NCI-H226 (cell line): Measurements from ENCODE around the gene OXA1L.
"Not testable (repeated sequence)": the region's sequence is repeated elsewhere in the genome, so short reads cannot be mapped to it uniquely, and the experiment has no call there.

Experiments
- DNase-seq: peaks from one replicate; pipeline ENCODE4 v3.0.0-alpha.2; 2015

The OXA1L gene

DNA sequence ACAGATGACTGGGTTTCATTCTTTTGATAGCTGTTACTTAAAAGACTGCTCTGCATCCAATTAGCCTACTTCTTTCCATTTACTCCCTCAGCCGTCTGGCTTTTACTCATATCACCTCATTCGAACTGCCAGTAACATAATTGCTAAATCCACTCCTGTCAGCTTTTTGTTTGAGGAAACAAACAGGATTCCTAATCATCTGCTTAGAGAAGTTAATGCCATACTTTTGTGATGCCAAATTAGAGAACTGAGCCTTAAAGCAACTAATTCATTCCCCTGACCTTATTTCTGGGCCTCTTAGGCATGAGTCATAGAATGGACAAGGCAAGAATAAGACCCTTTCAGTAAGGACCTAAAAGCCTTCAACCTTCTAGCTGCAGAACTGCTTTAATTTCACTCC, 2.9 kb downstream of the OXA1L start:
- no peak for DNase-seq

DNA sequence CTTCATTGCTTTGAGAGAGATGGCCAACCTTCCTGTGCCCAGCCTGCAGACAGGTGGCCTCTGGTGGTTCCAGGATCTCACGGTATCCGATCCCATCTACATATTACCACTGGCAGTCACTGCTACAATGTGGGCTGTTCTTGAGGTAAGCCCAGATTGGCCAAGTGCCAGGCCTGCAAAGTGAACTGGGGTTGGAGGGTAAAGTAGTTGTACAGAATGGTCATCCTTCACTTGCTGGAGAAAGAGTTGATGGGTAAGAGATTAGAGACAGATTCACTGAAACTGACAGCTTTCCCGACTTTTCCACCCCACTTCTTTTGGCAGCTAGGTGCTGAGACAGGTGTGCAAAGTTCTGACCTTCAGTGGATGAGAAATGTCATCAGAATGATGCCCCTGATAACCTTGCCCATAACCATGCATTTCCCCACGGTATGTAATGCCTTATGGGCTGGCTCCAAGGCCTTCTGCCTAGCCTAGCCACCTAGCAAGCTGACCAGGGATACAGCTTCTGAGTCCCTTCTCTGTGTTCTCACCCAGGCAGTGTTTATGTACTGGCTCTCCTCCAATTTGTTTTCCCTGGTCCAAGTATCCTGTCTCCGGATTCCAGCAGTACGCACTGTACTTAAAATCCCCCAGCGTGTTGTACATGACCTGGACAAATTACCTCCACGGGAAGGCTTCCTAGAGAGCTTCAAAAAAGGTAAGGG, 4.1 kb downstream of the OXA1L start:
- DNase-seq = no peak

DNA sequence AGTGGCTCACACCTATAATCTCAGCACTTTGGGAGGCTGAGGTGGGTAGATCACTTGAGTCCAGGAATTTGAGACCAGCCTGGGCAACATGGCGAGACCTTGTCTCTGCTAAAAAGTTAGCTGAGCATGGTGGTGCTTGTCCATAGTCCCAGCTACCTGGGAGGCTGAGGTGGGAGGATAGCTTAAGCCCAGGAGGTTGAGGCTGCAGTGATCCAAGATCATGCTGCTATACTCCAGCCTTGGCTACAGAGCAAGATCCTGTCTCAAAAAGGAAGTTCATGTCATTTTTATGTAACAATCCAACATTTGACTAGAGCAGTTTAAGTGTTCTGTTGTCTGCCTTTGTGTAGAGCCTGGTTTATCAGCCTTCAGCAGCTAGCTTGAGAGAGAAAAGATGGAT, 6.2 kb downstream of the OXA1L start:
- no peak for DNase-seq

DNA sequence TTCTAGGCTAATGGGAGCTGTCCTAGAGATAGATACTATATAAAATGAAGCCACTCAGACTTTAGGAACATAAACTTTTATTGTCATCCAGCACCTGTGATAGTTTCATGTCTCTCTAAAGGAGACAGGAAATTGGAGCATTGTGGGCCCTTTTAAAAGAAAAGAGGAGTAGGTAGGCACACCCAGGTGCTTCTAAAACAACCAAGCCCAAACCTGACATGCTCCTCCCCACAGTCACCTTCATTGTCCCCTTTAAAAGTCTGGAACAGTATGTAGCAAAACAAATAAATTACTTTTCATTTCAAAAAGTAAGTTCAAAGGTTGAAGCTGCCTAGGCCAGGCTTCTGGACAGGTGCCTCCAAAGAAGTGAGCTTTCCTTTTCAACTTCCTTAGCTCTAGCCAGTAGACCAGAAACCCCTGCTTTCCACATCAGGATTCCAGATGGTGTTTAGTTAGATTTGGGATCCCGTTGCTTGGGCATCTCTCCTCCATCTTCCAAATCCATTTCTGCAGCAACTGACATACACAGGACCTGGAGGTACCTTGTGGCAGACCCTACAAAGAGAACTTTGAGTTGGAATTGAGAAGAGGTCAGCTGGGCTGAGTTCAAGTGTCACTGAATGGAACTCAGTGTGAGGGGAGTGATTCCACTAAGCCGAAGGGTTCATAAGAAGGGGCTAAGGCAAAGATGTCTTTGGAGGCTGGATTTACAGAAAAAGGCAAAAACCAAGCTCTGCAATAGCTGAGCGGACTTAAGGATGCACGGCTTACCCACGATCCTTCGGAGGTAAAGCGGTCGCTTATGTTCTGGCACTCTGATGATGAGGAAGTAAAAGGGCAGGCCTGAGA, 6.9 kb downstream of the OXA1L start:
- no peak for DNase-seq

DNA sequence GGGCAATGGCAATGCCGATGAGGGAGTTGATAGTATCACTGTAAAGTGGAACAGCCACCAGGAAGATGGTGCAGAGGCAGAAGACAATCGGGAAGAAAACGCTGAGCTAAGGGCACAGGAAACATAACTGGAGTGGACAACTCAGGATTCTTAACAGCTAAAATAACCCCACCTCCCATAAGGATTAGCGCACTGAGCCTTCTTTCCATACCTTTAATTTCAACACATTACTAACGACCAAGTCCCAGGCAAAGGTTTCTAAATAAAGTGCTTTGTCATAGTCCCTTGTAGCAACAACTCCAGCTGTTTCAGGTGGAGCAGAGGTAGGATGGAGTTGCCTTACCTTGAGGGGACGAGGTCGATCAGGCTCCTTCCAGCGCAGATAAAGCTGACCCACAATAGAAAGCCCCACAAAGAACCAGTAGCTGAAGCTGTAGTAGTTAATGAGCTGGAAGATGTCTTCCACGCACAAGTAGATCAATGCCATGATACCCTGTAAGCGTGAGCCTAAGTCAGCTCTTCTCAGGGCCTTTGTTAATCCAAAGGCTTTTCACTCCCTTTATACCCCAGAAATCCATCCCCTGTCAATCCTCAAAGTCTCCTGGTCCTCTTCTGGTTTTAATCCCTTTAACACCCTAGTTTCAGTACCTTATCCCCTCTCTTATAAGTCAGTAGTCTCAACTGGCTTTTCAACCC, 7.7 kb downstream of the OXA1L start:
- DNase-seq = no peak

DNA sequence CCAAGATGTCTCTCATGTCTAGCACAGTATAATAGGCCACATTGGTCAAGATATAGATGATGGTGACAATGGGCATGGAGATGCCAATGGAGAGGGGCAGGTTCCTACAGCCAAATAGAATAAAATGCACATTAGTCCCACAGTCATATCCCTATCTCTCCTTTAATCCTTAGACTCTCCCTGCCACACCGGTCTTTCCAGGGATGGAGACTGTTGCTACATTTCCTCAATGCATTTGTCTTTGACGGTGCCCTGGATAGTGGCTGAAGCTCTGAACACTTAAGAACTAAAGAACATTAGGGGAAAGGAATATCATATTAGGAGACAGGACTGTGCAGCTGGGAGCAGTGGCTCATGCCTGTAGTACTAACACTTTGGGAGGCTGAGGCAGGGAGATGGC, 9.7 kb downstream of the OXA1L start:
- DNase-seq = no peak

DNA sequence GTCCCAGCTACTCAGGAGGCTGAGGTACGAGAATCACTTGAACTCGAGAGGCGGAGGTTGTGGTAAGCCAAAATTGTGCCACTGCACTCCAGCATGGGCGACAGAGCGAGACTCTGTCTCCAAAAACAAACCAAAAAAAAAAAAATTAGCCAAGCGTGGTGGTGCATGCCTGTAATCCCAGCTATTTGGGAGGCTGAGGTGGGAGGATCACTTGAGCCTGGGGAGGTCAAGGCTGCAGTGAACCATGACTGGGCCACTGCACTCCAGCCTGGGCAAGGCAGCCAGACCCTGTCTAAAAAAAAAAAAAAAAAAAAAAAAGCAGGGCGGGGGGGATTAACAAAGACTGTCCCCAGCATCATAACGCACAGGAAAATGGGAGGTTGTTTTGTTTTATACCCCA, 10.4 kb downstream of the OXA1L start:
- DNase-seq = not testable (repeated sequence)

DNA sequence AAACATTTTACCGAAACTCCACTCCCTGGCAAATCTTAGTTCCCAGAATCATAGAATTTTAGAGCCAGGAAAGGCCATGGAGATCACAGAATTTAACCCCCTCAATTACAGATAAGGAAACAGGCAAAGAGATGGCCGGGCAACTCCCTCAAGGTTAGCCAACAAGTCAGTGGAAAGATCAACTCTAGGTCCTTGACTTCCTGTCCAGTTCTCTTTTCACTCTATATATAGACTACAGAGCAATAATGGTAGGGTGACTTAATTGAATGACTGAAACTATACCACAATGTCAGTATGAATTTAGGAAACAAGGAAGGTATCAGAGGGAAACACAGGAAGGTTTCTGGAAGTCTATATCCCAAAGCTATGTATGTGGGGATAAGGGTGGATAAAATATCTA, 11.6 kb downstream of the OXA1L start:
- no peak for DNase-seq

DNA sequence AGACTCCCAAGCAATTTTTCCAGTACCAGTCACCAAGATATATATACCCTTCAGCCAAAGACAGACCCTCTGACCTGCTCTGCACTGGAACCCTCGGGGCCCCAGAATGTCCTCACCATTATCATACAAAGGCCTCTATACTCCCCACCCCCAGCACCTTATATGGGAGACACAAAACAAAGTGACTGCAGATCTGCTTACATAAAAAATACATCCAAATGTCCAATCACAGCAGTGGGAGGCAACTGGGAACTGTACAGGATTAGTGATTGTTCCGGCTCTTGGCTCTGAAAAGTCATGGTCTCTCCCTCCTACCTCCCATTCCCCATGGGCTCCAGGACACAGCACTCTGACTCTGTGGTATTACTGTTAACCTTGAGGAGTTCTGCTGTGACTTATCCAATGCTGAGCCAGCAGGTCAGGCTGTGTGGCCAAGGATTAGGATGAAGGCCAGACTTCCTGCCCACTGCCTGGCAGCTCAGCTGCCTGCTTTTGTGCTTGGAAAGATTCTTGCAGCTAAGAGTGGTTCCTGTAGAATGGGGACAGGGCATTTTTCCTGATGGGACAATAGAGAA, 13.7 kb downstream of the OXA1L start:
- DNase-seq = no peak

DNA sequence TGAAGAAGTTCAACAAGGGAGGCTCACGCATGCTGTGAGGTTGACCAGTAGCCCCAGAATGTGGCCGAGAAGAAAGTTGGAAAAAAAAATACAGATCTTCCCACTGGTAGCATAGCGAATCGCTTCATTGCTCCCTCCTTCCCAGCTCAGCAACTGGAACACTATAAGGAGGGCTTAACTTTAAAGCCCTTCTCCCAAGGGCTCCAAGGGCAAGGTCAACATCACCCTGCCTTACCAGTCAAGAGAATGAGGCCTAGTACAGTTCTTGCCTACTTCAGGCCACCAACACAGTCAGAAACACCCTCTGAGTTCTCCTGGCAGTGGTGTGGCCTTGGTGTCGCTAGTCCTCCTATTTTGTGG, 14.4 kb downstream of the OXA1L start:
- DNase-seq = no peak

DNA sequence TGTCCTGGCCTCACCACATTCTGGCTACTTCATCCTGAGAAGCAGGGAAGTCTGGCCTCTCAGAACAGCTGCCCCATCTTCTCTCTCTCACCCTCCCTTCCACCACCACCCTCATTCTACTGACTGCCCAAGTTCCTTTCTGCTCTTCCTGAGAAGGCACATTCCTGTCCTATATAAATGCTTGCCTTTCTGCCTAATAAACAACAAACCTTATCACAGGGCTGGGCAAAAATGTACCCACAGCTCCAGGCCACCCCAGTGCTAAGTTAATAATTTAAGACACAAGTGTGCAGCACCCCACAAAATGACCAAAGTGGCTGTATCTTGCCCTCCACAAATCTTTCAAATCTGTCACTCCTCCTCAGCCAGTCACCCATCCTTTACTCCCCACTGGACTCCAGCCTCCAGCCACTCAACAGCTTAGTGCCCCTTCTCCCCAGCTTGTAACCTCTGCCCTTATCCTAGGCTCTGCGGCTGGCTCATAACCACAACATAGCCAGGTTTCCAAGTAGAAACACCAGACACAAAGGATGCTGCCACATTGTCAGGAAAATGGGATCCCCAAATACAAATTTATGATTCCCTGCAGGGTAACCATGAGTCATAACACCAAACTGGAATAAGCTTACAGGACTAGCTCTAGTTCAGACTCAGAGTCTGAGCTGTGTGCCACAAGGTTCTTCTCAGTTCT, 15.0 kb downstream of the OXA1L start:
- peak; percentile 50 for DNase-seq

DNA sequence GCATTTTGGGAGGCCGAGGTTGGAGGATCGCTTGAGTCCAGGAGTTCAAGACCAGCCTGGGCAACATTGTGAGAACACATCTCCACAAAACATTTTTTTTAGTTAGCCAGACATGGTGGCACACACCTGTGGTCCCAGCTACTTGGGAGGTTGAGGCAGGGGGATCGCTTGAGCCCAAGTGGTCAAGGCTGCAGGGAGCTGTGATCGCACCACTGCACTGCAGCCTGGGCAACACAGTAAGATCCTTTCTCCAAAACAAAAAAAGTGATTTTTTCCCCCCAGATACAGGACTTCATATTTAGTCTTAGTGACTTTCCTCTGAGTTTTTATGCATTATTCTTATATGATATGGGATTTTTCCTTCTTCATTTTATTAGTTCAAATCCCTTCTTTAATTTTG, 20.2 kb downstream of the OXA1L start:
- no peak for DNase-seq

DNA sequence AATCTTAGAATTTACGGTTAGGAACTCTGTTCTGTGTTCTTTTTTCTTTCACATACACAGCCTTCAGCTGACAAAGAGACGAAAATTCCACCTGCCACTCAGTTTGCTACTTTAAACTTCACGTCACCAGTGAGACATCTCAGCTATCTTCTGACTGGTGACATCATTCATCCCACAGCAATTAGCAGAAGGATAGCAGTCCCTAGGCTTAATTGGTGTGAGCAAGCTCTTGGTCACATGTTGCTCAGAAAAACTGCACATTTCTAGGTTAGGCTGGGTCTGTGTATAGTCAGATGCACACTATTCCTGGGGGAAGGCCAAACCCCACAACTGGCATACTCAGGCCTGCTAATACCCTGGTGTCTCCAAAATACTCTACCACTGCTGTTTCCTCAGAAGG, 24.8 kb downstream of the OXA1L start:
- peak; percentile 96 for DNase-seq

DNA sequence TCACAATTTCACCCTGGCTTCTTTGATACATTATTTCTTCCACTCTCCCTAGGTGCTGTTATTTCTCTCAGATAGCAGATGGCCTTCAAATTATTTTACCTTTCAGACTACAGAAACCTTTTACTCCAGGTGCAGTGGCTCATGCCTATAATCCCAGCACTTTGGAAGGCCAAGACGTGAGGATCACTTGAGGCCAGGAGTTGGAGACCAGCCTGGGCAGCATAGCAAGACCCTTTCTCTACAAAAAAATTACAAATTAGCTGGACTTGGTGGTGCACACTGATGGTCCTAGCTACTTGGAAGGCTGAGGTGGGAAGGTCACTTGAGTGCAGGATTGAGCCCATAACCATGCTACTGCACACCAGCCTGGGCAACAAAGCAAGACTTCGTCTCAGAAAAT, 25.7 kb downstream of the OXA1L start:
- DNase-seq = no peak

DNA sequence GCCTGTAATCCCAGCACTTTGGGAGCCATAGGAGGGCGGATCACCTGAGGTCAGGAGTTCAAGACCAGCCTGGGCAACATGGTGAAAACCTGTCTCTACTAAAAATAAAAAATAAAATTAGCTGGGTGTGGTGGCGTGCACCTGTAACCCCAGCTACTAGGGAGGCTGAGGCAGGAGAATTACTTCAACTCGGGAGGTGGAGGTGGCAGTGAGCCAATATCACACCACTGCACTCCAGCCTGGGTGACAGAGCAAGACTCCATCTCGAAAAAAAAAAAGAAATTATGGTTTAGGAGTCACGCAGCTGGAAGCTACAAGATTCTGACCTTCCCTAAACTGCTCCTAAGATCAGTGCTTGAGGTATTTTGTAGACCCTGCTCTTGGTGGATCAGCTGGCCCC, 27.1 kb downstream of the OXA1L start:
- DNase-seq = not testable (repeated sequence)

DNA sequence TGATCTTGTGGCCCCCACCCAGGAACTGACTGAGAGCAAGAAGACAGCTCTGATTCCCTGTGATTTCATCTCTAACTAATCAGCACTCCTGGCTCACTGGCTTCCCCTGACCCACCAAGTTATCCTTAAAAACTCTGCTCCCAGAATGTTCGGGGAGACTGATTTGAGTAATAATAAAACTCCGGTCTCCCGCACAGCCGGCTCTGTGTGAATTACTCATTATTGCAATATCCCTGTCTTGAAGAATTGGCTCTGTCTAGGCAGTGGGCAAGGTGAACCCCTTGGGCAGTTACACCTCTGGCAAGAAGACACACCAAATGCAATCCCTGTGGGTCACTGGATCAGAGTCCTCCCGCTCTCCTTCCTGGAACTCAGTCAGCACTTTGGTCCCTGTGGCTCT, 27.5 kb downstream of the OXA1L start:
- DNase-seq = no peak

DNA sequence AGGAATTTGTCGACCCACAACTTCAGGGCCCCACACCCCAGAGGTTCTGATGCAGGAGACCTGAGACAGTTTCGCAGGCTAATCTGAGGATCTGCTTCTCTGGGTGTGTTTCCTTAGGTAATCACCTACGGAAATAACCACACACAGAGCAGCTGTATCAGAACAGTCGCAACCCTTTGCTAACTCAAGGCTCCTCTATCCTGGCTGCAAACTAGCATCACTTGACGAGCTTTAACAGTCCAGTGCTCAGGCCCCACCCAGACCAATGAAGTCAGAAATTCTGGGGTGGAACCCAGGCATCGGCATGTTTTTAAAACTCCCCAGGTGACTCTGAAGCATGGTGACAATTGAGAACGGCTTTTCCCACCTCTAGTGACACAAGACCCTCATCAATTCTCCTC, 28.1 kb downstream of the OXA1L start:
- DNase-seq = no peak

DNA sequence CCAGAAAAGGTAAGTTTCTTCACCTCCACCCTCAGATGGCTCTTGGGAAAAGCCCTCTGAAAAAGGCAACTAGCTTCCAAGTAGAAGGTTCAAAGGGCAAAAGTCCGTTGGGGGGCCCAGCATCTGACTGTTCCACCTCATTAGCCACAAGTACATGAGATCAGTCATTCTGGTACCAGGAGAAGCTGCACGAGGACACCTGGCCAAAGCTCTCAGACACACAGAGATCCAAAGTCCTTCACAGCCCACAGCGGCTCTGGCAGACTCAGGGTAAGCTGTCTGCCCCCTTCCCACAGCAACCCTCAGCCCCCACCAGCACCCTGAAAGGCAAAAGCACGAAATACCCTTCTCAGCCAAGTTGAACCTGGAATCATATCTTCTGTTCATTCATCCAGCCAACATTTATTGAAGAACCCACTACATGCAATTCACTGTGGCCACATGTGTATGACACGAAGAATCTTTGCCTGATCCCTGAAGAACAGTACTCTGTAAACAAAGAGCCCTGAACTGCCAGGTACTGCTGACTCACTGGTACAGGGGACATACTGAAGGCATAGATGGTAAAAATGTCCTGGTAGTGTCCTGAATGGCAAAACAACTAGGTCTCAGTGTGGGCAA, 29.7 kb downstream of the OXA1L start:
- no peak for DNase-seq

DNA sequence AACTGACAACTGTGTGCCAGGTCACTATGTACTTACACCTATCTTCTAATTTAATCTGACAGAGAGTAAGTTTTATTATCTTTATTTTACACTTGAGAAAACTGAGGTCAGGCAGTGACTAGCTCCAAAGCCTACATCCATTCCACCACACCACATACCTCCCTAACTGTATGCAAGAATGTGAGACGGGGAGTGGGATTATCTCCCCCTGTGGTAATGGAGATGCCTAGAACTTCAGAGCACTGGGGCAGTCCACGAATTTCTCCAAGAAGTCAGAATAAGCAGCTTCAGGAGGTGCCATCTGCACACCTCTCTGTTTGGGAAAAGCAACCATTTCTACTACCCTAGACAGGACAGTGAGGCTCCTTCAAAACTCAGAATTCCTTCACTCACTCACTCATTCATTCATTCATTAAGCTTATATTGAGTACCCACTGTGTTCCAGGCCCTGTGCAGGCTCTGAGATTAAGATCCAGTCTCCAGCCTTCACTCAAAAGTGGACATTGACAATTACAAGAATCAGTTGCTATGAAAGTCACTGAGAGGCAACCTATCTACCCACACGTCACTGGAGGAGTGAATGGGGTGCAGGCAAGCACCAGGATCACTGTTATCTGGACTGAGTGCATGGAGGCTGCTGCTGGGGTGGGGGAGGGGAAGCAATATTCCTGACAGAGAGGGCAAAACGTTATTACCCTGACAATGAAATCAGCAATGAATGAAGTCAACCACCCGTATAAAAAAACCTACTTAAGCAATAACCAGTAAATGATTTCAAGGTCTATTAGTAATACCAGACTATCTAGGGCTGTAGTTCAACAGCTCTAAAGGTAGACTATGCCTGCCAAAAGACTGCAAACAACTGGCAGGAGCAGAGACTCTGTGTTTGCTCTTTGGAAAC, 30.8 kb downstream of the OXA1L start:
- DNase-seq = no peak

DNA sequence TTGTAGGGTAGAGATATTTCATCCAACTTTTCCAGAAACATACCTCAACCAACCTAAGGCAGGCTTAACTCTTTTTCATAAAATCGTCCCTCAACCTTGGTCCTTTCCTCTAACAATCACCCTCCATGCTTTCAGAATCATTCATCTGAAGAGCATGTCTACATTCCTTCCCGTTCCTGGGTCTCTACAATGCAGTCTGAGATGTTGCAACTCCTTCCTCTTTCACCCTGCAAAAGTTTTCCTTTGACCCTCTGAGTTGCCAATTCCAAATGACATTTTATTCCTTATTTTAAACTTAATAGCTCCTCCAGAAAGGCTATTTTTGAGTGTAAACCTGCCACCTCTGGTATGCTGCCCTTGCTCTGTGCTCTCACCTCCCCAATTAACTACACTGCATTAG, 32.0 kb downstream of the OXA1L start:
- no peak for DNase-seq

DNA sequence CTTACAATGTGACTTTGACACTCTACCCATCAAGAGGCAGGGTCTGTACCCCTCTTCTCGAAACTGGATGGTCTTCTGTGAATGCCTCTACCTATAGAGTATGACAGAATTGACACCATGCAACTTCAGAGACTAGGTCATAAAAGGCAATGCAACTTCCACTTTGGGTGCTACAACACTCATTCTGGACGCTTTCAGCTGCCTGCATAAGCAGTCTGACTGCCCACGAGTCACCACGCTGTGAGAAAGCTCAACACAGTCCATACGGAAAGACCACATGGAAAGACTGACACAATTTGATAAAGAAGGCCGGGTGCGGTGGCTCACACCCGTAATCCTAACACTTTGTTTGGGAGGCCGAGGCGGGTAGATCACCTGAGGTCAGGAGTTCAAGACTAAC, 33.9 kb downstream of the OXA1L start:
- DNase-seq = no peak

DNA sequence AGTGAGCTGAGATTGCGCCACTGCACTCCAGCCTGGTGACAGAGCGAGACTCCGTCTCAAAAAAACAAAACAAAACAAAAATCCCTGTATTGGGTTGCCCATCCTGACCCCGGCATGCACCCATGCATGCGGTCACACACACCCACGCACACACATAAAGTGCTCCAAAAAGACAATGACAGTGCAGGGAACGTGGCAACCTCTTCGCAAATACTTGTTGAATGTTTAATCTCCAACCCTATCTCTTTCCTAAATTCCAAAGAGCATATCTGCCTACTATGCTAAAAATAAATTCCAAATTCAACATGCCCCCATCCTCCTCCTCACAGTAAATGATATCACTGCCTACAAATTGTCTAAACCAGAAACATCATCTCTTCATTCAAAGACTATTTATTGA, 35.2 kb downstream of the OXA1L start:
- DNase-seq = no peak
